Activated naive CD8-positive, alpha-beta T cell treated with anti-CD3 and anti-CD28 coated beads for 36 hours (primary cell): ENCODE results near the gene DNASE1L1. TPM values are rescaled to one million over a fixed set of nuclear protein-coding genes. Genes with fewer than 3 reads are reported as not detected.

Source experiments
- DNase-seq: peaks from one replicate; pipeline ENCODE4 v3.0.0; 2021
- H3K27ac Mint-ChIP-seq: one replicate; pipeline ENCODE4 v1.8.0; 2022; ENCODE audit warnings: mild to moderate bottlenecking, moderate library complexity, mixed read lengths
- H3K27me3 Mint-ChIP-seq: one replicate; pipeline ENCODE4 v1.8.0; 2022; ENCODE audit warnings: mild to moderate bottlenecking, mixed read lengths
- H3K36me3 Mint-ChIP-seq: one replicate; pipeline ENCODE4 v1.8.0; 2021; ENCODE audit warnings: mild to moderate bottlenecking, mixed read lengths
- H3K4me1 Mint-ChIP-seq: one replicate; pipeline ENCODE4 v1.8.0; 2021; ENCODE audit warnings: mixed read lengths
- H3K4me3 Mint-ChIP-seq: one replicate; pipeline ENCODE4 v1.8.0; 2022; ENCODE audit warnings: mild to moderate bottlenecking, moderate library complexity, mixed read lengths
- H3K9me3 Mint-ChIP-seq: one replicate; pipeline ENCODE4 v1.8.0; 2022; ENCODE audit warnings: mixed read lengths
- total RNA-seq, 2 experiments: library from RNA; stranded (reverse); gene quantifications; one replicate each; pipeline ENCODE4 v1.2.3, GENCODE V29; 2021

The DNASE1L1 gene
- total RNA-seq, 2 experiments from 2014 or later, result 12.4 to 12.7 TPM

GRCh38 chrX:154352012-154352401 is 57.0 kb downstream of the DNASE1L1 start:
- peak overlapping the region; percentile 79 for H3K27ac Mint-ChIP-seq
- peaks cover 25% of the 10 kb centered on the region for H3K4me1 Mint-ChIP-seq
- H3K27me3 Mint-ChIP-seq, result no peaks in the 10 kb centered on the region
- no peak overlapping the region for H3K4me3 Mint-ChIP-seq
- no peaks in the 10 kb centered on the region for H3K9me3 Mint-ChIP-seq
- no peak for DNase-seq
- peaks cover 17% of the 10 kb centered on the region for H3K36me3 Mint-ChIP-seq

Other genes with a start within 250 kb of the DNASE1L1 start
- gene OPN1MW, start 226.7 kb downstream of the DNASE1L1 start, total RNA-seq, result not detected
- gene OPN1MW2, start 189.5 kb downstream of the DNASE1L1 start, total RNA-seq, result not detected
- not detected for gene OPN1MW3, start 151.7 kb downstream of the DNASE1L1 start, total RNA-seq
- gene TEX28, start 114.1 kb downstream of the DNASE1L1 start, total RNA-seq, result not detected
- gene TKTL1, start 113.5 kb downstream of the DNASE1L1 start, total RNA-seq, result 1 to 10 TPM in 1 of 2 experiments, under 1 TPM in 1; 0.72 to 1.1 TPM
- gene FLNA, start 34.6 kb downstream of the DNASE1L1 start, total RNA-seq, result 100 to 1,000 TPM; 694 to 696 TPM
- 100 to 1,000 TPM; 110 to 112 TPM for gene EMD, start 30.0 kb downstream of the DNASE1L1 start, total RNA-seq
- gene RPL10, start 10.9 kb downstream of the DNASE1L1 start, total RNA-seq, result 1,000 to 10,000 TPM; 2,967 to 3,168 TPM
- 10 to 100 TPM; 35.1 to 35.8 TPM for gene TAFAZZIN, start 2.3 kb upstream of the DNASE1L1 start, total RNA-seq
- gene ATP6AP1, start 19.4 kb upstream of the DNASE1L1 start, total RNA-seq, result 10 to 100 TPM; 25.1 to 25.3 TPM
- gene GDI1, start 27.9 kb upstream of the DNASE1L1 start, total RNA-seq, result 10 to 100 TPM; 66.3 to 68.4 TPM
- 10 to 100 TPM; 45.3 to 46.4 TPM for gene FAM50A, start 34.9 kb upstream of the DNASE1L1 start, total RNA-seq
- gene PLXNA3, start 49.0 kb upstream of the DNASE1L1 start, total RNA-seq, result 10 to 100 TPM; 22.3 to 23.1 TPM
- gene LAGE3, start 70.0 kb upstream of the DNASE1L1 start, total RNA-seq, result 10 to 100 TPM; 65.1 to 72.4 TPM
- gene UBL4A, start 77.4 kb upstream of the DNASE1L1 start, total RNA-seq, result 10 to 100 TPM; 53.2 to 54.7 TPM
- gene SLC10A3, start 81.4 kb upstream of the DNASE1L1 start, total RNA-seq, result 10 to 100 TPM; 18.0 to 19.0 TPM
- 10 to 100 TPM; 26.8 to 27.3 TPM for gene FAM3A, start 107.0 kb upstream of the DNASE1L1 start, total RNA-seq
- gene G6PD, start 137.6 kb upstream of the DNASE1L1 start, total RNA-seq, result 10 to 100 TPM; 89.9 to 92.4 TPM
- gene IKBKG, start 138.4 kb upstream of the DNASE1L1 start, total RNA-seq, result 10 to 100 TPM; 31.1 to 32.5 TPM
- not detected for gene CTAG1A, start 175.9 kb upstream of the DNASE1L1 start, total RNA-seq
- gene CTAG1B, start 210.0 kb upstream of the DNASE1L1 start, total RNA-seq, result not detected
- 10 to 100 TPM; 37.2 to 39.6 TPM for gene CTAG2, start 244.3 kb upstream of the DNASE1L1 start, total RNA-seq